DMS114 treated with DMSO at 0.1 percent for 48 hours (cell line): ENCODE measurements around the gene MICU2.
"Not testable (repeated sequence)": the region's sequence is repeated elsewhere in the genome, so short reads cannot be mapped to it uniquely, and the experiment has no call there.

Experiments
- DNase-seq: peaks from one replicate; lab custom pipeline; 2025; ENCODE audit not compliant: unreplicated experiment; lab: John Stamatoyannopoulos, UW

The MICU2 gene

DNA sequence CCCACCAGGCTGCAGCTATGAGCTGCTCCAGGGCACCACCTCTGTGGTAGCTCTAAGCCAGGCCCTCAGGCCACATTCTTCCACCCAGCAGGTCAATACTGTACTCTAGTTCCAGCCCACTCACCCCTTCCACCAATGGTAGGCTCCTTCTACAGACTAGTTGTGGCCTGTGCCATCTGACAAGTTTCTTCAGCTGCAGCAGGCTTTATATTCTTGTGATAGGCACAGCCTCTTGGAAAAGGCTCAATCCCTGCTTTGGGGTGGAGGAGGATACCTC is 8.5 kb downstream of the MICU2 start:
- DNase-seq: no peak

GRCh38 chr13:21594715-21595545 is 9.0 kb downstream of the MICU2 start:
- DNase-seq: no peak

GRCh38 chr13:21590665-21591456 is 13.1 kb downstream of the MICU2 start:
- DNase-seq: not testable (repeated sequence)

- DNase-seq: no peak
These were observed 13.7 kb downstream of the MICU2 start for GRCh38 chr13:21590231-21590630.

- DNase-seq: not testable (repeated sequence)
These were observed 14.5 kb downstream of the MICU2 start for GRCh38 chr13:21589510-21589909.

GRCh38 chr13:21588411-21588810 is 15.6 kb downstream of the MICU2 start:
- not testable (repeated sequence) for DNase-seq

DNA sequence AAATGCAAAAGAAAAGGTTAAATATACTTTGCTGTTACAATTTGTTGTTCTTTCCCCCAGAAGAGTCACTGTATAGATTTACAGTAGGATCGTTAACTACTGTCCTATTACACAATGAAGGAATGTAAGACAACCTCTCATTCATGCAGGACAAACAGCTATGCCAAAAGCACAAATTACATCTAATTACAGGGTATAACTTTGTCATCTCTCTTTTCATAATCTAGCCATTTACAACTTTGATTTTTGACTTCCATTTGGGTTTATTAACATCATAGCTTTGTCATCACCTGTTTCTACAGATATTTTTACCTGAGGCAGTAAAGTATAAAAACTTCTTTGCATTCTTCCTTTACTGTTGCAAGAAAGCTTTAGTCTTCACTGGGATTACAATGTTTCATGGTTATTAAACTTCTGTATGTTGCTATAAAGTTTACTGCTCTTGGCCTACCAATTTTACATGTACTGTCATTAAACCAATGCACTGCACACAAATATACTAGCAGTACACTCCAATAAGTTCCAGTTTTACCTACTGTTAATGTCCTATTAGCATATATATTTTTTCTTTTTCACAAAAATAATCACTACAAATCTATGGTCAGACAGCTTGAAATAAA is 18.9 kb downstream of the MICU2 start:
- no peak for DNase-seq

DNA sequence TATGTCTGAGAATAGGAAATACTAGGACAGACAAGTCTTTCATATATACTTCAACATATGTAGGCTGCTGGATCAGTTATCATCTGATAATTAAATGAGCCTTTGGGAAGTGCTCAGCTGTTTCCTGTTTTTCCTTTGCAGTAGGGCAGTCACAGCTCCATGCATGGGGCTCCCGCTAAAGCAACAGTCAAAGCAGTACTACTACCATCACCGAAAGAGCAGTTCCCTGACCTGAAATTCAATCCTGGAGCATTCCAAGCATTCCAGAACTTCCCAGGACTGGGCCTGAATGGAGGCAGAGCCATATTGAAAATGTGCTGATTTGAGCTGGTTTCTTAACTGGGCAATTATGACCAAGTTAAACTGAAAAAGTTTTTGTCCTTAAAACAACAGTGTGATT is 20.5 kb downstream of the MICU2 start:
- no peak for DNase-seq

DNA sequence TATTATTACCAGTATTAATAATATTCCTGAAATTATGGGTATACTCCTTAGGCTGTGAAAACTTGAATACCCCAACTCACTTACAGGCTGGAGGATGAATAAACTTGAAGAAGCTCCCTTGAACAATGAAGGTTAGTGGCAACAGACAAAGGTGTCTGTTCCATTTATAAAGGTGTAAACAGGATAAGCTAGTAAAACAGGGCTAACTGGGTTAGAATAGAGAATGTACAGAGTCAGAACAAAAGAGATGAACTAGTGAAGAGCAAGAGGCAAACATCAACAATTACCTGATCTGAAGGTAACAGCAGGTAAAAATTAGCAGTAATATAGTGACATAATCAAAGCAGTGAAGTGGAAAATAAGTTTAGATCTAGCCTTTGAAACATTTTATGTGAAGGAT is 23.2 kb downstream of the MICU2 start:
- no peak for DNase-seq

GRCh38 chr13:21579754-21580316 is 24.1 kb downstream of the MICU2 start:
- no peak for DNase-seq

DNA sequence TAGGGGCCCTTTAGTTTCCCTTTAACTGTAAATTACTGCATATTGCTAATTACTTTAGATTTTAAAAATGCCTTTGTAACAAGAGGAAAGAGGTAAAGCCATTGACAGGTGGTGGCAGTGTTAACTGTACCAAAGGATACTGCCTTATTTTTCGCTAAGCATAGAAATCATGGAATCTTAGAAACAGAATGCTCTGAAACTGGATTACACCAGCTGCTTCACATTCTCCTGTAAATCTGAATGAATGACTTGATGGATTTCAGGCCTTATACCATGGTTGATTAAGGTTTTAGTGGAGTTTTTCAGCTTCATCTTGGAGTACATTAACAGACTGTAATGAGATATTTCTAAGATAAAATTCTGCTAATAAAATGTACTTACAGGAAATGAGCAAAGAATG is 25.2 kb downstream of the MICU2 start:
- no peak for DNase-seq

DNA sequence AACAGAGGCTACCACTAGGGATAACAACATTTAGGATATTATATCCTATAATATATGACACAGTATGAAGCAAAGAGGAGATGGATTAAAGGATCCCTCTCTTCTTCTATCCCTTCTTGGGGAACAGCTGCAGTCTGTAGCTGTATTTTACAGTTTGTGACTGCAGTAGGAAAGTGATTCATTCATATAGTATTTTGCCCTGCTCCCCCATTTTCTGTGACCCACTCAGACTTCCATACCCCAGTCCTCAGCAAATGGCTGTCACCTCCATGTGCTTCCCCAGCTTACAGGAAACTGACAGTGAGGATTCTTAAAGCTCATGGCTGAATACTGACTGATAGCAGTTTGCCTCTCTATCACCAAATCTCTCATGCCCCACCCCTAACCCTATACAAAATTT is 27.5 kb downstream of the MICU2 start:
- DNase-seq: no peak

GRCh38 chr13:21573920-21574712 is 29.9 kb downstream of the MICU2 start:
- DNase-seq: no peak

GRCh38 chr13:21569686-21570085 is 34.3 kb downstream of the MICU2 start:
- DNase-seq: no peak

GRCh38 chr13:21568854-21569253 is 35.1 kb downstream of the MICU2 start:
- no peak for DNase-seq

- DNase-seq: no peak
These were observed 36.3 kb downstream of the MICU2 start for GRCh38 chr13:21567714-21568113.

- DNase-seq: no peak
These were observed 46.0 kb downstream of the MICU2 start for GRCh38 chr13:21557995-21558394.

DNA sequence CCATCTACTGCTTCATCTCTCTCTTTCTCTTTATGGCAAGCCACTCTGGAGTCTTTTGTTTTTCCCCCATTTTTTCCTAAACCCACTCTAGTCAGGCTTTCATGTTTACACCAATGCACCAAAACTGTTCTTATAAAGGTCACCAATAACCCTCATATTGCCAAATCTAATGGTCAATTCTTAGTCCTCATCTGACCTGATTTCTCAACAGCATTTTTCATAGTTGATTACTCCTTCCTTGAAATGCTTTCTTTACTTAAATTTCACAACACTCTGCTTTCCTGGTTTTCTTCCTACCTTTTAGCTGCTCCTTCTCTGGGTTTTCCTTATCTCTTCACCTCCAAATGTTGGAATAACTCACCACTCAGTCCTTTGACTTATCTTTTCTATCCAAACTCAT is 47.9 kb downstream of the MICU2 start:
- DNase-seq: no peak

- DNase-seq: not testable (repeated sequence)
These were observed 50.7 kb downstream of the MICU2 start for GRCh38 chr13:21553261-21553660.

- DNase-seq: no peak
These were observed 53.1 kb downstream of the MICU2 start for GRCh38 chr13:21550918-21551317.

GRCh38 chr13:21549633-21550032 is 54.3 kb downstream of the MICU2 start:
- no peak for DNase-seq
